ENCODE data around the gene CEP43. TPM values are rescaled to one million over a fixed set of nuclear protein-coding genes. Genes with fewer than 3 reads are reported as not detected.
"Not testable (repeated sequence)": the region's sequence is repeated elsewhere in the genome, so short reads cannot be mapped to it uniquely, and the experiment has no call there.

The CEP43 gene
- polyA plus RNA-seq, 2 of the 4 experiments (the other 2 are of a cell fraction), result 12.1 to 19.6 TPM

DNA sequence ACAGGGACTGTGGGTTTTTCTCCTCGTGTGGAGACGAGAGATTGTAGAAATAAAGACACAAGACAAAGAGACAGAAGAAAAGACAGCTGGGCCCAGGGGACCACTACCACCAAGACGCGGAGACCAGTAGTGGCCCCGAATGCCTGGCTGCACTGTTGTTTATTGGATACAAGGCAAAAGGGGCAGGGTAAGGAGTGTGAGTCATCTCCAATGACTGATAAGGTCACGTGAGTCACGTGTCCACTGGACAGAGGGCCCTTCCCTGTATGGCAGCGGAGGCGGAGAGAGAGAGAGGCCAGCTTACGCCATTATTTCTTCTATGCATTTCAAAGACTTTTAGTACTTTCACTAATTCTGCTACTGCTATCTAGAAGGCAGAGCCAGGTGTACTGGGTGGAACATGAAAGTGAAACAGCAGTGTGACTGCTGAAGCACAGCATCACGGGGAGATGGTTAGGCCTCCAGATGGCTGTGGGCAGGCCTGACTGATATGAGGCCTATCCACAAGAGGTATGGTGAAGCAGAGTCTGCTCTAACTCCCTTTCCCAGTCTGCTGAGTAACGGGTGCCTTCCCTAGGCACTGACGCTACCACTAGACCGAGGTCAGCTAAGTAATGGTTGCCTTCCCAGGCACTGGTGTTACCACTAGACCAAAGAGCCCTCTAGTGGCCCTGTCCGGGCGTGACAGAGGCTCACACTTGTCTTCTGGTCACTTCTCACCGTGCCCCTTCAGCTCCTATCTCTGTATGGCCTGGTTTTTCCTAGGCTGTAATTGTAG, 48.1 kb upstream of the CEP43 start:
- H3K4me2 ChIP-seq; POLR2A ChIA-PET; H3K4me3 ChIP-seq; H3K27ac ChIP-seq; H3K9me3 ChIP-seq; FAIRE-seq; H3K4me1 ChIP-seq; TF ChIP-seq FOSL2 (IDR thresholded peaks at IDR 0.05): not testable (repeated sequence)
- WGBS (ENCODE audit: missing lambda C conversion rate), result 70% methylated on average over 17 of the region's 17 CpGs
- CTCF ChIA-PET, result interaction anchor here (0.6 to 3.2 kb wide), 16 partner anchors 8 to 844 kb away, joined by 3 to 13 read pairs (median 4); no protein-coding TSS in a partner anchor
- peak in 1 of 2 experiments; percentile 70; a peak in 3 of 6 replicates for ATAC-seq
- TF ChIP-seq SMC3 (IDR thresholded peaks at IDR 0.05), result peak; percentile 34; the same call in 1 of the 3 replicates
- peak; percentile 27; the same call in 1 of the 2 replicates for TF ChIP-seq FOSL2 (CRISPR knock-in tag; IDR thresholded peaks at IDR 0.05)
- TF ChIP-seq RAD21 (conservative IDR thresholded peaks at IDR 0.05 in 1 of 2, IDR thresholded peaks at IDR 0.05 in 1 of 2), result peak; percentile 26 to 50; a peak in 3 of 5 replicates
- TF ChIP-seq, protein P1, sequence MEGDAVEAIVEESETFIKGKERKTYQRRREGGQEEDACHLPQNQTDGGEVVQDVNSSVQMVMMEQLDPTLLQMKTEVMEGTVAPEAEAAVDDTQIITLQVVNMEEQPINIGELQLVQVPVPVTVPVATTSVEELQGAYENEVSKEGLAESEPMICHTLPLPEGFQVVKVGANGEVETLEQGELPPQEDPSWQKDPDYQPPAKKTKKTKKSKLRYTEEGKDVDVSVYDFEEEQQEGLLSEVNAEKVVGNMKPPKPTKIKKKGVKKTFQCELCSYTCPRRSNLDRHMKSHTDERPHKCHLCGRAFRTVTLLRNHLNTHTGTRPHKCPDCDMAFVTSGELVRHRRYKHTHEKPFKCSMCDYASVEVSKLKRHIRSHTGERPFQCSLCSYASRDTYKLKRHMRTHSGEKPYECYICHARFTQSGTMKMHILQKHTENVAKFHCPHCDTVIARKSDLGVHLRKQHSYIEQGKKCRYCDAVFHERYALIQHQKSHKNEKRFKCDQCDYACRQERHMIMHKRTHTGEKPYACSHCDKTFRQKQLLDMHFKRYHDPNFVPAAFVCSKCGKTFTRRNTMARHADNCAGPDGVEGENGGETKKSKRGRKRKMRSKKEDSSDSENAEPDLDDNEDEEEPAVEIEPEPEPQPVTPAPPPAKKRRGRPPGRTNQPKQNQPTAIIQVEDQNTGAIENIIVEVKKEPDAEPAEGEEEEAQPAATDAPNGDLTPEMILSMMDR (IDR thresholded peaks at IDR 0.05), result peak; percentile 37; the same call in 2 of the 3 replicates
- DNase-seq (ENCODE audit: low read depth in 1 of 2, low spot score in 1 of 2), result peak in 1 of 2 experiments; percentile 52

DNA sequence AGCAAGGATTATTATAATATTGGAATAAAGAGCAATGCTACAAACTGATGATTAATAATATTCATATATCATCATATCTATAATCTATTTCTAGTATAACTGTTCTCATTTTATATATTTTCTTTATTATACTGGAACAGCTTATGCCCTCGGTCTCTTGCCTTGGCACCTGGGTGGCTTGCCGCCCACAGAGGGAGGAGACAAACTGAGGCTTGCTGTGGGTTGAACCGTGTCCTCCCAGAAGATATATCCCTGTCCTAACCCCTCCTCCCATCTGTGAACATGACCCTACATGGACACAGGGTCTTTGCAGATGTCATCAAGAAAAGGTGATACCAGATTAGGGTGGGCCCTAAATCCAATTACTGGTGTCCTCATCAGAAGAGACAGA, 47.5 kb upstream of the CEP43 start:
- FAIRE-seq (no peak), ATAC-seq (no peak), DNase-seq (ENCODE audit: low read depth in 1 of 2, low spot score in 1 of 2) (no peak)
- no peak overlapping the region for H3K27ac ChIP-seq
- H3K4me1 ChIP-seq, result no peaks in the 10 kb centered on the region
- ChIA-PET CTCF (interaction anchor here (0.6 to 3.2 kb wide), 16 partner anchors 8 to 843 kb away, joined by 3 to 13 read pairs (median 4); no protein-coding TSS in a partner anchor), POLR2A (no interaction called here)
- no peak overlapping the region for H3K4me3 ChIP-seq
- H3K4me2 ChIP-seq, result no peak overlapping the region
- no peaks in the 10 kb centered on the region for H3K9me3 ChIP-seq
- 52% methylated on average over 3 of the region's 3 CpGs for WGBS (ENCODE audit: missing lambda C conversion rate)
- TF ChIP-seq KDM1A (IDR thresholded peaks at IDR 0.05; ENCODE audit: low read depth), result no peak
- TF ChIP-seq, protein P2, sequence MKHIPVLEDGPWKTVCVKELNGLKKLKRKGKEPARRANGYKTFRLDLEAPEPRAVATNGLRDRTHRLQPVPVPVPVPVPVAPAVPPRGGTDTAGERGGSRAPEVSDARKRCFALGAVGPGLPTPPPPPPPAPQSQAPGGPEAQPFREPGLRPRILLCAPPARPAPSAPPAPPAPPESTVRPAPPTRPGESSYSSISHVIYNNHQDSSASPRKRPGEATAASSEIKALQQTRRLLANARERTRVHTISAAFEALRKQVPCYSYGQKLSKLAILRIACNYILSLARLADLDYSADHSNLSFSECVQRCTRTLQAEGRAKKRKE (CRISPR knock-in tag; IDR thresholded peaks at IDR 0.05; ENCODE audit: low read depth), result no peak
- no peak for TF ChIP-seq SMC3 (IDR thresholded peaks at IDR 0.05)
- TF ChIP-seq, protein P3, sequence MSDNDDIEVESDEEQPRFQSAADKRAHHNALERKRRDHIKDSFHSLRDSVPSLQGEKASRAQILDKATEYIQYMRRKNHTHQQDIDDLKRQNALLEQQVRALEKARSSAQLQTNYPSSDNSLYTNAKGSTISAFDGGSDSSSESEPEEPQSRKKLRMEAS (IDR thresholded peaks at IDR 0.05), result no peak
- TF ChIP-seq HOXB5 (CRISPR knock-in tag; IDR thresholded peaks at IDR 0.05), result no peak
- TF ChIP-seq RFX5 (IDR thresholded peaks at IDR 0.05), result no peak
- no peak for TF ChIP-seq MYC (IDR thresholded peaks at IDR 0.05; ENCODE audit: borderline replicate concordance, low read length)
- TF ChIP-seq, protein P4, sequence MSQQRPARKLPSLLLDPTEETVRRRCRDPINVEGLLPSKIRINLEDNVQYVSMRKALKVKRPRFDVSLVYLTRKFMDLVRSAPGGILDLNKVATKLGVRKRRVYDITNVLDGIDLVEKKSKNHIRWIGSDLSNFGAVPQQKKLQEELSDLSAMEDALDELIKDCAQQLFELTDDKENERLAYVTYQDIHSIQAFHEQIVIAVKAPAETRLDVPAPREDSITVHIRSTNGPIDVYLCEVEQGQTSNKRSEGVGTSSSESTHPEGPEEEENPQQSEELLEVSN (IDR thresholded peaks at IDR 0.05; ENCODE audit: borderline replicate concordance, low read depth), result no peak
- TF ChIP-seq NPAS2 (CRISPR knock-in tag; IDR thresholded peaks at IDR 0.05; ENCODE audit: borderline replicate concordance), result no peak
- TF ChIP-seq, protein P5, sequence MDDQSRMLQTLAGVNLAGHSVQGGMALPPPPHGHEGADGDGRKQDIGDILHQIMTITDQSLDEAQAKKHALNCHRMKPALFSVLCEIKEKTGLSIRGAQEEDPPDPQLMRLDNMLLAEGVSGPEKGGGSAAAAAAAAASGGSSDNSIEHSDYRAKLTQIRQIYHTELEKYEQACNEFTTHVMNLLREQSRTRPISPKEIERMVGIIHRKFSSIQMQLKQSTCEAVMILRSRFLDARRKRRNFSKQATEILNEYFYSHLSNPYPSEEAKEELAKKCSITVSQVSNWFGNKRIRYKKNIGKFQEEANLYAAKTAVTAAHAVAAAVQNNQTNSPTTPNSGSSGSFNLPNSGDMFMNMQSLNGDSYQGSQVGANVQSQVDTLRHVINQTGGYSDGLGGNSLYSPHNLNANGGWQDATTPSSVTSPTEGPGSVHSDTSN (IDR thresholded peaks at IDR 0.05), result no peak
- TF ChIP-seq RCOR1 (IDR thresholded peaks at IDR 0.05; ENCODE audit: low read depth, low read length), result no peak
- no peak for TF ChIP-seq GATA3 (IDR thresholded peaks at IDR 0.05; ENCODE audit: borderline replicate concordance)
- TF ChIP-seq SREBF2 (IDR thresholded peaks at IDR 0.05), result no peak
- no peak for TF ChIP-seq CEBPB (IDR thresholded peaks at IDR 0.05)

Measured in A549 (cell line).